Keratinocyte (primary cell): Measurements from ENCODE around the gene ARFRP1. TPM values are rescaled to one million over a fixed set of nuclear protein-coding genes. Genes with fewer than 3 reads are reported as not detected.

Experiments
- DNase-seq: peaks from one replicate; pipeline ENCODE4 v3.0.0-alpha.2; 2011; ENCODE audit warnings: low read depth, missing footprints, low spot score
- FAIRE-seq: peaks from 2 replicates; lab custom pipeline; 2011; peaks lifted over from hg19 to GRCh38; lab: Jason Lieb, UNC
- H2AFZ ChIP-seq: 2 replicates; pipeline ENCODE4 v1.6.0; 2012; ENCODE audit warnings: low read length, control low read depth, inconsistent platforms; ENCODE audit not compliant: control insufficient read depth
- H3K27ac ChIP-seq: 2 replicates; pipeline ENCODE4 v1.5.1; 2011; ENCODE audit warnings: low read length; ENCODE audit not compliant: control insufficient read depth, insufficient read depth
- H3K27me3 ChIP-seq: 3 replicates; pipeline ENCODE4 v1.6.0; 2011; ENCODE audit warnings: low read length; ENCODE audit not compliant: control insufficient read depth, insufficient read depth; ENCODE audit errors: extremely low read depth
- H3K36me3 ChIP-seq, 2 experiments: 2 replicates in 1 of 2; 3 replicates in 1 of 2; pipeline ENCODE4 v1.5.1; 2011; ENCODE audit warnings: low read length in 2 of 2, mild to moderate bottlenecking in 1 of 2; ENCODE audit not compliant: control insufficient read depth in 2 of 2, insufficient read depth in 2 of 2; ENCODE audit errors: extremely low read depth in 1 of 2
- H3K4me1 ChIP-seq: 3 replicates; pipeline ENCODE4 v1.5.1; 2011; ENCODE audit warnings: low read length; ENCODE audit not compliant: control insufficient read depth, insufficient read depth; ENCODE audit errors: extremely low read depth
- H3K4me2 ChIP-seq: 3 replicates; pipeline ENCODE4 v1.6.0; 2011; ENCODE audit warnings: low read depth, low read length; ENCODE audit not compliant: control insufficient read depth, insufficient read depth; ENCODE audit errors: extremely low read depth
- H3K4me3 ChIP-seq, 3 experiments: fragments of 200-600 bp in 1 of 3; sonication (generic) in 1 of 3; 2 replicates in 2 of 3; 3 replicates in 1 of 3; pipeline ENCODE4 v1.5.1; 2011 to 2016; ENCODE audit warnings: low read length in 3 of 3, mild to moderate bottlenecking in 3 of 3, control low read depth in 2 of 3, inconsistent platforms in 1 of 3, low read depth in 1 of 3, mixed read lengths in 1 of 3, mixed run types in 1 of 3, moderate library complexity in 1 of 3; ENCODE audit not compliant: control insufficient read depth in 2 of 3, insufficient read depth in 2 of 3; ENCODE audit errors: extremely low read depth in 1 of 3
- H3K79me2 ChIP-seq: 2 replicates; pipeline ENCODE4 v1.6.0; 2012; ENCODE audit warnings: low read length; ENCODE audit not compliant: control insufficient read depth, insufficient read depth
- H3K9ac ChIP-seq: 3 replicates; pipeline ENCODE4 v1.6.0; 2011; ENCODE audit warnings: low read length; ENCODE audit not compliant: control insufficient read depth, insufficient read depth; ENCODE audit errors: extremely low read depth
- H3K9me1 ChIP-seq: 3 replicates; pipeline ENCODE4 v1.6.0; 2011; ENCODE audit warnings: low read length; ENCODE audit not compliant: control insufficient read depth, insufficient read depth; ENCODE audit errors: extremely low read depth
- H3K9me3 ChIP-seq: 2 replicates; pipeline ENCODE4 v1.5.1; 2012; ENCODE audit warnings: low read depth, low read length; ENCODE audit not compliant: control insufficient read depth
- H4K20me1 ChIP-seq: 3 replicates; pipeline ENCODE4 v1.6.0; 2011; ENCODE audit warnings: low read length; ENCODE audit not compliant: control insufficient read depth, insufficient read depth; ENCODE audit errors: extremely low read depth
- EZH2 ChIP-seq: IDR thresholded peaks from one replicate; pipeline ENCODE4 v1.6.1; 2012; ENCODE audit warnings: inconsistent platforms, mild to moderate bottlenecking, low read length, moderate library complexity
- dilution Hi-C: fragments of 300-500 bp; cut with MboI; formaldehyde crosslinking; loops from one replicate; pipeline ENCODE4 v1.7.0; 2020; ENCODE audit warnings: low sequenced_read_pairs; ENCODE audit not compliant: extremely low pct_ligation_motif_present
- polyA plus RNA-seq, 5 experiments: library from polyadenylated mRNA; depleted of rRNA in 3 of 5; stranded (reverse) in 3 of 5; stranded (forward) in 1 of 5; unstranded in 1 of 5; fragments of >200 nt; gene quantifications; 1 replicate in 1 of 5; 2 replicates in 3 of 5; 3 replicates in 1 of 5; pipeline versions ENCODE4 v1.2.1 to v1.2.3, GENCODE V29; 2011 to 2012; ENCODE audit warnings: missing spikeins in 2 of 5, low read depth in 1 of 5, low replicate concordance in 1 of 5
- TF ChIP-seq, protein P1 (sequence below), 3 experiments: IDR thresholded peaks in 1 of 3; conservative IDR thresholded peaks in 1 of 3; optimal IDR thresholded peaks in 1 of 3; 2 replicates in 2 of 3; 3 replicates in 1 of 3; pipeline versions ENCODE3 to v1.5.1; 2011; ENCODE audit warnings: low read length in 3 of 3, mild to moderate bottlenecking in 3 of 3, moderate library complexity in 2 of 3, control low read depth in 1 of 3, inconsistent platforms in 1 of 3; ENCODE audit not compliant: insufficient read depth in 2 of 3; ENCODE audit errors: extremely low read depth in 1 of 3

Gene ARFRP1
- polyA plus RNA-seq, 1 donor (not counting 4 experiments of a cell fraction or from before 2014, with no cell fraction given): 30.4 TPM

DNA sequence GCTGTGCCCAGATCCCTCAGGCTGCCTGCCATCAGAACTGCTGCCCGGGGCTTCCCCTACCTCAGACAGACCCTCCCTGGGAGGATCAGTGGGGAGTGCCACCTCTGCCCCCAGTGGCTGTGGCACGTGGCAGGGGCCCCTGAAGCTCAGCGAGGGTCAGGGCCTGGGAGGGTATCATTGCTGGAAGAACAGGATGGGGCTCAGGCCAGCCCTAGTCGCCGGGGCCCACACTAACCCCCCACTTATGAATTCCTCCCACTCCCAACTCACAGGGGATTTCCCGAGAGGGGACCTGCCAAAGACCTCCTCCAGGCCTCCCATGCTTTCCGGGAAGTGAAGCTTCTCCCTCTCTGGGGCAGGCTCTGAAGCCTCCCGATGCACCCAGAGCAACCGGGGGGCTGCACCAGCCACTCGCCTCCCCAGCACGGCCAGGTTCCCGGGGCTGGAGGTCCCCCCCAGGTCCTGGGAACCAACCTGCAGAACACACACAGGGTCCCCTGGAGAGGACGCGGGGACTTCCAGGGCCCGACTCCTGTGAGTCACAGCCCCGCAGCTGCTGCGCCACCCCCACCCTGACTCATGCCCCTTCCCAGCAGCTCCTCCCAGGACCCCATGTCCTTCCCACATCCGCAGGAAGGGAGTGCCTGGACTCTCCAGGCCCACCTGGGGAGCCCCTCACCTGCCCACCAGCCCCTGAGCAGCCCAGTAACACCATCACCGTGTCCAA is 8.9 kb downstream of the ARFRP1 start:
- Histone ChIP-seq H3K4me2 (peak overlapping the region; percentile 99), H3K27ac (peak overlapping the region; percentile 84), H4K20me1 (no peaks in the 10 kb centered on the region), H3K36me3 (peaks cover 5 to 11% of the 10 kb centered on the region in 2 experiments), H3K4me3 (peak overlapping the region; percentile 55 to 92 (median 79)), H3K4me1 (peaks cover 45% of the 10 kb centered on the region), H3K79me2 (peaks cover 16% of the 10 kb centered on the region), H2AFZ (no peak overlapping the region), H3K27me3 (no peaks in the 10 kb centered on the region), H3K9me3 (no peaks in the 10 kb centered on the region), H3K9me1 (no peaks in the 10 kb centered on the region), H3K9ac (peak overlapping the region; percentile 72)
- DNase-seq (peak; percentile 79), FAIRE-seq (peak; percentile 53)
- dilution Hi-C loops: no loop called here
- TF ChIP-seq EZH2: no peak
- TF ChIP-seq, protein P1, sequence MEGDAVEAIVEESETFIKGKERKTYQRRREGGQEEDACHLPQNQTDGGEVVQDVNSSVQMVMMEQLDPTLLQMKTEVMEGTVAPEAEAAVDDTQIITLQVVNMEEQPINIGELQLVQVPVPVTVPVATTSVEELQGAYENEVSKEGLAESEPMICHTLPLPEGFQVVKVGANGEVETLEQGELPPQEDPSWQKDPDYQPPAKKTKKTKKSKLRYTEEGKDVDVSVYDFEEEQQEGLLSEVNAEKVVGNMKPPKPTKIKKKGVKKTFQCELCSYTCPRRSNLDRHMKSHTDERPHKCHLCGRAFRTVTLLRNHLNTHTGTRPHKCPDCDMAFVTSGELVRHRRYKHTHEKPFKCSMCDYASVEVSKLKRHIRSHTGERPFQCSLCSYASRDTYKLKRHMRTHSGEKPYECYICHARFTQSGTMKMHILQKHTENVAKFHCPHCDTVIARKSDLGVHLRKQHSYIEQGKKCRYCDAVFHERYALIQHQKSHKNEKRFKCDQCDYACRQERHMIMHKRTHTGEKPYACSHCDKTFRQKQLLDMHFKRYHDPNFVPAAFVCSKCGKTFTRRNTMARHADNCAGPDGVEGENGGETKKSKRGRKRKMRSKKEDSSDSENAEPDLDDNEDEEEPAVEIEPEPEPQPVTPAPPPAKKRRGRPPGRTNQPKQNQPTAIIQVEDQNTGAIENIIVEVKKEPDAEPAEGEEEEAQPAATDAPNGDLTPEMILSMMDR (optimal IDR thresholded peaks at IDR 0.05 in 1 of 3, IDR thresholded peaks at IDR 0.05 in 1 of 3, conservative IDR thresholded peaks at IDR 0.05 in 1 of 3; ENCODE audit: extremely low read depth in 1 of 3, insufficient read depth in 2 of 3, low read length in 3 of 3): no peak

DNA sequence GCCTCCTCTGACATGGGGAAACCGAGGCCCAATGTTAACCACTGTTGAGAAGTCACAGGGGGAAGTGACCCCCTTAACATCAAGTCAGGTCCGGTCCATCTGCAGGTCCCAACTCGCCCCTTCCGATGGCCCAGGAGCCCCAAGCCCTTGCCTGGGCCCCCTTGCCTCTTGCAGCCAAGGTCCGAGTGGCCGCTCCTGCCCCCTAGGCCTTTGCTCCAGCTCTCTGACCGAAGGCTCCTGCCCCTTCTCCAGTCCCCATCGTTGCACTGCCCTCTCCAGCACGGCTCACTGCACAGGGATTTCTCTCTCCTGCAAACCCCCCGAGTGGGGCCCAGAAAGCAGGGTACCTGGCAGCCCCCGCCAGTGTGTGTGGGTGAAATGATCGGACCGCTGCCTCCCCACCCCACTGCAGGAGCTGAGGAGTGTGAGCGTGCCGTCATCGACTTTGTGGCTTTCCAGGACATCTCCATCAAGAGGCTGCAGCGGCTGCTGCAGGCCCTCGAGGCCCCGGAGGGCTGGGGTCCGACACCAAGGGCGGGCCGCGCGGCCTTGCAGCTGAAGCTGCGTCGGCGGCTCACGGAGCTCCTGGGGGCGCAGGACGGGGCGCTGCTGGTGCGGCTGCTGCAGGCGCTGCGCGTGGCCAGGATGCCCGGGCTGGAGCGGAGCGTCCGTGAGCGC is 9.8 kb downstream of the ARFRP1 start:
- H2AFZ ChIP-seq: no peak overlapping the region
- dilution Hi-C loops: no loop called here
- TF ChIP-seq EZH2: no peak
- TF ChIP-seq, protein P1 (optimal IDR thresholded peaks at IDR 0.05 in 1 of 3, IDR thresholded peaks at IDR 0.05 in 1 of 3, conservative IDR thresholded peaks at IDR 0.05 in 1 of 3; ENCODE audit: extremely low read depth in 1 of 3, insufficient read depth in 2 of 3, low read length in 3 of 3): no peak
- H3K4me1 ChIP-seq: peaks cover 45% of the 10 kb centered on the region
- no peaks in the 10 kb centered on the region for H3K9me3 ChIP-seq
- FAIRE-seq (no peak), DNase-seq (no peak)
- H3K9me1 ChIP-seq: no peaks in the 10 kb centered on the region
- peak overlapping the region; percentile 72 for H3K9ac ChIP-seq
- peaks cover 2 to 8% of the 10 kb centered on the region in 2 experiments for H3K36me3 ChIP-seq
- H3K79me2 ChIP-seq: peaks cover 16% of the 10 kb centered on the region
- H3K4me3 ChIP-seq: peak overlapping the region; percentile 55 to 92 (median 79)
- no peaks in the 10 kb centered on the region for H4K20me1 ChIP-seq
- peak overlapping the region; percentile 84 for H3K27ac ChIP-seq
- peak overlapping the region; percentile 99 for H3K4me2 ChIP-seq
- H3K27me3 ChIP-seq: no peaks in the 10 kb centered on the region
